Keratinocyte (primary cell): ENCODE measurements around the gene GLIPR1L1. TPM values are rescaled to one million over a fixed set of nuclear protein-coding genes. Genes with fewer than 3 reads are reported as not detected.

Experiments used
- DNase-seq: peaks from one replicate; pipeline ENCODE4 v3.0.0-alpha.2; 2011; ENCODE audit warnings: low read depth, missing footprints, low spot score
- FAIRE-seq: peaks from 2 replicates; lab custom pipeline; 2011; peaks lifted over from hg19 to GRCh38; lab: Jason Lieb, UNC
- H2AFZ ChIP-seq: 2 replicates; pipeline ENCODE4 v1.6.0; 2012; ENCODE audit warnings: low read length, control low read depth, inconsistent platforms; ENCODE audit not compliant: control insufficient read depth
- H3K27ac ChIP-seq: 2 replicates; pipeline ENCODE4 v1.5.1; 2011; ENCODE audit warnings: low read length; ENCODE audit not compliant: control insufficient read depth, insufficient read depth
- H3K27me3 ChIP-seq: 3 replicates; pipeline ENCODE4 v1.6.0; 2011; ENCODE audit warnings: low read length; ENCODE audit not compliant: control insufficient read depth, insufficient read depth; ENCODE audit errors: extremely low read depth
- H3K36me3 ChIP-seq, 2 experiments: 2 replicates in 1 of 2; 3 replicates in 1 of 2; pipeline ENCODE4 v1.5.1; 2011; ENCODE audit warnings: low read length in 2 of 2, mild to moderate bottlenecking in 1 of 2; ENCODE audit not compliant: control insufficient read depth in 2 of 2, insufficient read depth in 2 of 2; ENCODE audit errors: extremely low read depth in 1 of 2
- H3K4me1 ChIP-seq: 3 replicates; pipeline ENCODE4 v1.5.1; 2011; ENCODE audit warnings: low read length; ENCODE audit not compliant: control insufficient read depth, insufficient read depth; ENCODE audit errors: extremely low read depth
- H3K4me2 ChIP-seq: 3 replicates; pipeline ENCODE4 v1.6.0; 2011; ENCODE audit warnings: low read depth, low read length; ENCODE audit not compliant: control insufficient read depth, insufficient read depth; ENCODE audit errors: extremely low read depth
- H3K4me3 ChIP-seq, 3 experiments: fragments of 200-600 bp in 1 of 3; sonication (generic) in 1 of 3; 2 replicates in 2 of 3; 3 replicates in 1 of 3; pipeline ENCODE4 v1.5.1; 2011 to 2016; ENCODE audit warnings: low read length in 3 of 3, mild to moderate bottlenecking in 3 of 3, control low read depth in 2 of 3, inconsistent platforms in 1 of 3, low read depth in 1 of 3, mixed read lengths in 1 of 3, mixed run types in 1 of 3, moderate library complexity in 1 of 3; ENCODE audit not compliant: control insufficient read depth in 2 of 3, insufficient read depth in 2 of 3; ENCODE audit errors: extremely low read depth in 1 of 3
- H3K79me2 ChIP-seq: 2 replicates; pipeline ENCODE4 v1.6.0; 2012; ENCODE audit warnings: low read length; ENCODE audit not compliant: control insufficient read depth, insufficient read depth
- H3K9ac ChIP-seq: 3 replicates; pipeline ENCODE4 v1.6.0; 2011; ENCODE audit warnings: low read length; ENCODE audit not compliant: control insufficient read depth, insufficient read depth; ENCODE audit errors: extremely low read depth
- H3K9me1 ChIP-seq: 3 replicates; pipeline ENCODE4 v1.6.0; 2011; ENCODE audit warnings: low read length; ENCODE audit not compliant: control insufficient read depth, insufficient read depth; ENCODE audit errors: extremely low read depth
- H3K9me3 ChIP-seq: 2 replicates; pipeline ENCODE4 v1.5.1; 2012; ENCODE audit warnings: low read depth, low read length; ENCODE audit not compliant: control insufficient read depth
- H4K20me1 ChIP-seq: 3 replicates; pipeline ENCODE4 v1.6.0; 2011; ENCODE audit warnings: low read length; ENCODE audit not compliant: control insufficient read depth, insufficient read depth; ENCODE audit errors: extremely low read depth
- EZH2 ChIP-seq: IDR thresholded peaks from one replicate; pipeline ENCODE4 v1.6.1; 2012; ENCODE audit warnings: inconsistent platforms, mild to moderate bottlenecking, low read length, moderate library complexity
- dilution Hi-C: fragments of 300-500 bp; cut with MboI; formaldehyde crosslinking; loops from one replicate; pipeline ENCODE4 v1.7.0; 2020; ENCODE audit warnings: low sequenced_read_pairs; ENCODE audit not compliant: extremely low pct_ligation_motif_present
- polyA plus RNA-seq, 5 experiments: library from polyadenylated mRNA; depleted of rRNA in 3 of 5; stranded (reverse) in 3 of 5; stranded (forward) in 1 of 5; unstranded in 1 of 5; fragments of >200 nt; gene quantifications; 1 replicate in 1 of 5; 2 replicates in 3 of 5; 3 replicates in 1 of 5; pipeline versions ENCODE4 v1.2.1 to v1.2.3, GENCODE V29; 2011 to 2012; ENCODE audit warnings: missing spikeins in 2 of 5, low read depth in 1 of 5, low replicate concordance in 1 of 5
- TF ChIP-seq, protein P1 (sequence below), 3 experiments: IDR thresholded peaks in 1 of 3; conservative IDR thresholded peaks in 1 of 3; optimal IDR thresholded peaks in 1 of 3; 2 replicates in 2 of 3; 3 replicates in 1 of 3; pipeline versions ENCODE3 to v1.5.1; 2011; ENCODE audit warnings: low read length in 3 of 3, mild to moderate bottlenecking in 3 of 3, moderate library complexity in 2 of 3, control low read depth in 1 of 3, inconsistent platforms in 1 of 3; ENCODE audit not compliant: insufficient read depth in 2 of 3; ENCODE audit errors: extremely low read depth in 1 of 3

The GLIPR1L1 gene
- polyA plus RNA-seq, 1 donor (not counting 4 experiments of a cell fraction or from before 2014, with no cell fraction given): not detected

DNA sequence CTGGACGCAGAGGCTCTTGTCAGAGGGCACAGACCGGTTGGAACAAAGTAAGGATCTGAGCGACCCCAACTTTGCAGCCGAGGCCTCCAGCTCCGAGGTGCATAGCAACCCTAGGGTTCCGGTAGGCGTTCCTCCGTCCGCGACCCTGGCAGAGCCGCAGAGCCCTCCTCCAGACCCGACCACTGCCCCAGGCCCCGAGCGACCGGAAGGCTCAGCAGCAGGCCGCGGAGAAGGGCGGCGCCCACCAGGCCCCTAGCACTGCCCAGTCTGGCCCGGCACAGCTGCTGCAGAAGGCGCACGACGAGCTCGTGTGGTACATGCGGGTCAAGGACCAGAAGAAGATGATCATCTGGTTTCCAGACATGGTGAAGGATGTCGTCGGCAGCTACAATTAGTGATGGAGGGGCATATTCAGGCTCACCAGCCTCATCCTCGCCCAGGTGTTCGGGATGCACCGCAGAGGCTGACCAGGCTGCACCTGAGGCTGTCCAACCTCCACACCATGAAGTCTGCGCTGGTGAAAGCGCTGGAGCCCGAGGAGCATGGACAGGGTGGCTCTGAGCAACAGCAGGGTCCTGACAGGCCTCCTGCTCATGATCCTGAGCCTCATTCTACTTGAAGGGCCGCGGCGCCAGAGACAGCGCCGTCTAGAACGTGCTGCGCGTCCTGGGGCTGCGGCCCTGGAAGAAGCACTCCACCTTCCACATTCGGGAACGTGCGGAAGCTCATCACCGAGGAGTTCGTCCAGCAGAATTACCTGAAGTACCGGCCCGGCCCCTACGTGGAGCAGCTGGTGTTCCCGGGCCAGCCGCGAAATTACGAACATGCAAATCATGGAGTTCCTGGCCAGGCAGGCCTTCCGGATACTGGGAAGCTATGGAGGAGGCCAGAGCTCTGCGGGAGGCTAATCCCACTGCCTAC lies 28.8 kb upstream of the GLIPR1L1 start:
- dilution Hi-C loops: no loop called here
- no peak overlapping the region for H3K9ac ChIP-seq
- TF ChIP-seq, protein P1, sequence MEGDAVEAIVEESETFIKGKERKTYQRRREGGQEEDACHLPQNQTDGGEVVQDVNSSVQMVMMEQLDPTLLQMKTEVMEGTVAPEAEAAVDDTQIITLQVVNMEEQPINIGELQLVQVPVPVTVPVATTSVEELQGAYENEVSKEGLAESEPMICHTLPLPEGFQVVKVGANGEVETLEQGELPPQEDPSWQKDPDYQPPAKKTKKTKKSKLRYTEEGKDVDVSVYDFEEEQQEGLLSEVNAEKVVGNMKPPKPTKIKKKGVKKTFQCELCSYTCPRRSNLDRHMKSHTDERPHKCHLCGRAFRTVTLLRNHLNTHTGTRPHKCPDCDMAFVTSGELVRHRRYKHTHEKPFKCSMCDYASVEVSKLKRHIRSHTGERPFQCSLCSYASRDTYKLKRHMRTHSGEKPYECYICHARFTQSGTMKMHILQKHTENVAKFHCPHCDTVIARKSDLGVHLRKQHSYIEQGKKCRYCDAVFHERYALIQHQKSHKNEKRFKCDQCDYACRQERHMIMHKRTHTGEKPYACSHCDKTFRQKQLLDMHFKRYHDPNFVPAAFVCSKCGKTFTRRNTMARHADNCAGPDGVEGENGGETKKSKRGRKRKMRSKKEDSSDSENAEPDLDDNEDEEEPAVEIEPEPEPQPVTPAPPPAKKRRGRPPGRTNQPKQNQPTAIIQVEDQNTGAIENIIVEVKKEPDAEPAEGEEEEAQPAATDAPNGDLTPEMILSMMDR (optimal IDR thresholded peaks at IDR 0.05 in 1 of 3, IDR thresholded peaks at IDR 0.05 in 1 of 3, conservative IDR thresholded peaks at IDR 0.05 in 1 of 3; ENCODE audit: extremely low read depth in 1 of 3, insufficient read depth in 2 of 3, low read length in 3 of 3): no peak
- no peak for TF ChIP-seq EZH2
- H3K4me3 ChIP-seq: no peak overlapping the region
- H4K20me1 ChIP-seq: no peaks in the 10 kb centered on the region
- FAIRE-seq (no peak), DNase-seq (no peak)
- H3K4me1 ChIP-seq: no peaks in the 10 kb centered on the region
- no peak overlapping the region for H3K4me2 ChIP-seq
- H3K36me3 ChIP-seq: no peaks in the 10 kb centered on the region
- no peak overlapping the region for H2AFZ ChIP-seq
- H3K9me1 ChIP-seq: no peaks in the 10 kb centered on the region
- no peak overlapping the region for H3K27ac ChIP-seq
- H3K9me3 ChIP-seq: no peaks in the 10 kb centered on the region
- H3K27me3 ChIP-seq: no peaks in the 10 kb centered on the region
- no peaks in the 10 kb centered on the region for H3K79me2 ChIP-seq

GRCh38 chr12:75308279-75308678 lies 26.2 kb upstream of the GLIPR1L1 start:
- no peak overlapping the region for H3K9ac ChIP-seq
- no peaks in the 10 kb centered on the region for H3K79me2 ChIP-seq
- no peak overlapping the region for H2AFZ ChIP-seq
- H3K4me1 ChIP-seq: no peaks in the 10 kb centered on the region
- DNase-seq: no peak
- H3K9me1 ChIP-seq: no peaks in the 10 kb centered on the region
- FAIRE-seq: no peak
- dilution Hi-C loops: no loop called here
- H3K4me3 ChIP-seq: no peak overlapping the region
- H3K27me3 ChIP-seq: no peaks in the 10 kb centered on the region
- TF ChIP-seq, protein P1 (optimal IDR thresholded peaks at IDR 0.05 in 1 of 3, IDR thresholded peaks at IDR 0.05 in 1 of 3, conservative IDR thresholded peaks at IDR 0.05 in 1 of 3; ENCODE audit: extremely low read depth in 1 of 3, insufficient read depth in 2 of 3, low read length in 3 of 3): no peak
- no peak for TF ChIP-seq EZH2
- no peaks in the 10 kb centered on the region for H4K20me1 ChIP-seq
- no peak overlapping the region for H3K27ac ChIP-seq
- no peaks in the 10 kb centered on the region for H3K36me3 ChIP-seq
- no peak overlapping the region for H3K4me2 ChIP-seq
- no peaks in the 10 kb centered on the region for H3K9me3 ChIP-seq
